Stimulated activated CD4-positive, alpha-beta T cell treated with anti-CD3 and anti-CD28 coated beads, Interleukin-15, amount 100 ng/mL, for 48 hours (primary cell): ENCODE data around the gene SBNO1.
"Not testable (repeated sequence)": the region's sequence is repeated elsewhere in the genome, so short reads cannot be mapped to it uniquely, and the experiment has no call there.

ENCODE experiments used
- DNase-seq, 2 donors: peaks; one replicate each; pipeline ENCODE4 v3.0.0-alpha.2; 2020; ENCODE audit warnings: low read depth in 2 of 2

SBNO1 gene

GRCh38 chr12:123270214-123271000, 94.2 kb downstream of the SBNO1 start:
- DNase-seq, result no peak

DNA sequence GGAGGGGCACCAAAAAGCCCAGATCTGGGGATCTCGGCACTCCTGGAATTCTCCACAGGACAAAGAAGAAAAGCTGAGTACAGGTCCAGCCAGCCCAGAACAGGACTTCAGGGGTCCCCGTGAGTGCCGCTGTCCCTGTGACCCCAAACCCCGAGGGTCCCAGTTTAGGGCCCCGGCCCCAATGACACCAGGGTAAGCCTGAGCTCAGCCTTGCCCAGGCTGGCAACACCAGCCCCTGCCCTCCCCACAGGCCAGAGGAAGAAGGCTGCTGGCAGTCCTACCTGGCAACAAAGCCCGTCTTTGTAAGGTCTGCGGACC, 94.8 kb downstream of the SBNO1 start:
- no peak for DNase-seq

DNA sequence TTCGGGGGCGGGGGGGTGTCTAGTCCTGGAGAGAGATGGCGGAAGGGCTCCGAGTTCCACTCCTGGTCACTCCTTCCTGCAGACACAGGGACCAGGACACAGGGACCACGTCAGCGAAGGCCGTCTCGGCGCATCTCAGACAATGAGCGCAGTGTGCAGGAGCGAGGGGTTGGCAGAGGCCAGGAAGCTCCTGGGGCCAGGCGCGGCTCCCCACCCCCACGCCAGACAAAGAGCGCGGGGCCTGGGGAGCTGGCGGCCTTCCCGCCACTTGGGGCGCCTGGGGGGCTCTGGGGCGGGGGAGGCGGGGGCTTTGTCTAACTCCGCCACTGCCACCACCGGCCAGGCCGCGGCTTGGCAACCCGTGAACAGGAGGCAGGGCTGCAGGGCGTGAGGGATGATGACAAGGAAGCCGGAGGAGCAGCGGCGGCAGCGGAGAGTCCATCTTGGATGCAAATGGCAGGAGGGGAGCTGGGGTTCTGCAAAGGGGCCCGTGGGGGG, 95.2 kb downstream of the SBNO1 start:
- DNase-seq, result no peak

DNA sequence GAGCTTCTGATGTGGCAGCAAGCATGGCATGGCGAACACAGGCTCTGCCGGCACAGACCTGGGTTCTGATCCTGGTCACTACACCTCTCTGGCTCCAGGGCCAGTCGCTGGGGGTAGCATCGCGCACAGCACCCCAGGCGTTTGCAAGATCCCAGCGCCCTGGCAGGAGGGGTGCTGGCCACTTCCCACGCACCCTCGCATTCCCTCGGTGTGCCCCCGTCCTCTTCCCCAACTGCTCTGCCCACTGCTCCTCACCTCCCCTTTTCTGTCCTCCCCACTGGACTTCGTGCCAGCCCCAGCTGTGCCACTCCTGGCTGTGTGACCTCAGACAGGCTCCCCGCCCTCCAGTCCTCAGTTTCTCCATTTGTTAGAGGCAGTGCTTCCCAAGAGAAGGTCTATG, 95.8 kb downstream of the SBNO1 start:
- no peak for DNase-seq

- no peak for DNase-seq
Measured at GRCh38 chr12:123267991-123268843, 96.4 kb downstream of the SBNO1 start.

DNA sequence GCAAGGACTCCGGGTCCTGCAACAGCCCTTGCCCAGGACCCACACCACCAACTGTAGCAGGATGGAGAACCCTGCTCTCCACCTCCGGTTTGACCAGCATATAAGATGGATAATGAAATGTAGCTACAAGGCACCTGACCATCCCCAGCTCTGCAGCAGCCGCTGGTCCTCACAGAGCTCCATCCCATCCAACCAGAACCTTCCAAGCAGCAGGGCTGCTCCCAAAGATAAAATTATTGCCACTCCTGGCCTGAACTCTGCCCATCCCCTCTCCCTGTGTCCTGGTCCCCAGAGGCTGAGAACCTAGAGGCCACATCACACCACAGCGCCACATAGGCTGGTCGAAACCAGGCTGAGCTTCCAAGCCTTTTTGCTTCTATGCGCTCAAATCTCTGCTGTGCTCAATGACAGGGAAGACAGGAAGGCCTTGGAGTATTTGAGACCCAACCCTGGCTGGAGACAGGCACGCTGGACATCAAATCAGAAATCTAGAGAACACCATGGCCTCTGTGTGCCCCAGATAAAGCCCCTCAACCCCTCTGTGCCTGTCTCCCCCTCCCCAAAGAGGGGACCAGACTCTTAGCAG, 97.2 kb downstream of the SBNO1 start:
- no peak for DNase-seq

GRCh38 chr12:123266679-123267277, 97.9 kb downstream of the SBNO1 start:
- no peak for DNase-seq

DNA sequence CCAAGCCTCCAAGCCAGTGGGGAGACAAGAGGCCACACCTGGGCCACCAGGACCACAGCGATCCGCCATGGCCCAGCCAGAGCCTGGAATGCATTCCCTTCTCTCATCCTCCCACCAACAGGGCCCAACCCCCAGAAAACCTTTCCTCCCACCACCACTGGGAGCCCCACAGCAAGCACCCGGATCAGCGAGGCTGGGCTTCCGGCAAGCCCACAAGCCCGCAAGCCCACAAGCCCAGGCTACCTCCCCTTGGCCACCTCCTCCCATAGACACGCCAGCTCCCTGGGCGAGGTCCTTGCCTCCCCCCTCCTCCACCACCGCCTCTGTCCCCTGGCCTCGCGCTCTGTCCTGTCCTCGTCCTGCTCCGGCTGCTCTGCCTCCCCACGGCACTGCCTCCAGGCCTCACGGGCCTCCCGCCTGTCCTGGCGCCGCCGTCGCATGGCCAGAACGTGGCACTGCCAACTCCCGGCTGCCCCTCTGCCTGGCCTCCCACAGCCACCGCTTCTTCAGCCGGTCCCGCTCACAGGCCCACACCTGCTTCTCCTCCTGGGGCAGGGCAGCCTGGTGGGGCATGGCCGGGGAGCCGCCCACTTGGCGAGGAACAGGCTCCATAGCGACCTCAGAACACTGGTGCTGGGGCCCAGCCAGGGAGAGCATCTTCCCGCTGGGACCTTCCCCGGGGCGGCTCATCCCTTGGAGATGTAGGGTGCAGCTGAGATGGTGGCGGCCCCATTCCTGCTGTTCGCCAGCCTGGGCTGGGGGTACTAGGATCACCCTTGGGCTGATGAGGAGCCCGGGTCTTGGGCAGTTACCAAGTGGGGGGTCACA, 98.6 kb downstream of the SBNO1 start:
- no peak for DNase-seq

DNA sequence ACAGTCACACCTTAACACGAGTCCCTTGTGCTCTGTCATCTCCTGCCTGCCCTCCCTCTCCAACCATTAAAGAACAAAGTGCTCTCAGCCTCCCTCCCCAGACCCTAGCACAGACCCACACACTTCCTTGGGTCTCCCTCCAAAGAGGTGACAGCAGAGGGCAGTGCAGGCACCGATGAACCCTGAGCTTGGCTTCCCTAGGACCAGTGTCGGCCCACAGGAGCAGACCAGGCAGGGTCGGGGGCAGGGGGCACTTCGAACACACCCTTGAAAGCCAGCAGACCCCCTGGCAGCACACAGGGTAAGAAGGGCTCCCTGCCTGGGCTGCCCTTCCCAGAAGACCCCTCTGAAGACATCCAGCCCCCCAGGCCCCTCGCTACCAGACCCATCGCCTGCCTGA, 100.0 kb downstream of the SBNO1 start:
- DNase-seq, result no peak

DNA sequence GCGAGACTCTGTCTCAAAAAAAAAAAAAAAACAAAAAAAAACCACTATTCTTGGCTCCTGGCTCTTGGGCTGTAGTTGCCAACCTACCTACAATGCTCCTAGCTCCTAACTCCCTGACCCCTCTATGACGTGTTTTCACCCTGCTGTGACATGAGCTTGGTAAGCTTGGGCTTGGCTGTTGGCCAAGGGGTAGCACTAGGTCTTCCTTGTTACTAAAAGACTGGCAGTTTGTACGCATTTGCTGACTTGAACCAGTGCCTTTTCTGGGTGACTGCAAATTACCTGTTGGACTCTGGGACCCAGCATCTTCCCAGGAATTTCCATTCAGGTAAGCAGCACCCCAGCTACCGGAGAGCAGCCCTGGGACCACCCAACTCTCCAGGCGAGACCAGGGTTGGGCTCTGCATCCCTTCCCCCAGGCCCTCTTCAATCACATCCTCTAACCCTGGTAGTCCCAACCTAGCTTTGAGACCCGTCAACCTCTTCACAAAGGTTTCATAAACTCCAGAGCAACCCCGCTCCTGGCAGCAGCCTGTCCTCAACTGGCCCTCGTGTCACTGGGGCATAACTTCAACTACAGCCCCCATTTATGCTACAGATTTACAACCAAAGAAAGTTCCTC, 101.3 kb downstream of the SBNO1 start:
- DNase-seq, result no peak

GRCh38 chr12:123261196-123261595, 103.5 kb downstream of the SBNO1 start:
- DNase-seq, result no peak

DNA sequence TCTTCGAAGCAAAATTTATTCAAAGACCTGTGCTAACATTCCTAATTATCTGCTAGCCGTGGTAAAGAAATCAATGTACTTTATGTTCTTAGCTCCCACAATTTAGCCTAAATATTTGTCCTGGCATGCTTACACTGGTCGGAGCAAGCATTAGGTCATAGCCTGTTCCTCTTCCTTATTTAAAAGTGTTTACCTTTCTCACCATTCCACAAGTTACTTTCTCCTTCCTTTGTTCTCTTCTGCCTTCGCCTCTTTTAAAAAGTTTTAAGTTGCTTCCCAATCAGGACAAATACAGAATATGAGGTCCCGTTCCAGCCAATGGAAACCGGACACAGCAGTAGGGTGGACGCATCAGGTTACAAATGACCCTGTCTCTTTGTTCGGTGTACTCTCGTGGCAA, 104.6 kb downstream of the SBNO1 start:
- DNase-seq, result no peak

DNA sequence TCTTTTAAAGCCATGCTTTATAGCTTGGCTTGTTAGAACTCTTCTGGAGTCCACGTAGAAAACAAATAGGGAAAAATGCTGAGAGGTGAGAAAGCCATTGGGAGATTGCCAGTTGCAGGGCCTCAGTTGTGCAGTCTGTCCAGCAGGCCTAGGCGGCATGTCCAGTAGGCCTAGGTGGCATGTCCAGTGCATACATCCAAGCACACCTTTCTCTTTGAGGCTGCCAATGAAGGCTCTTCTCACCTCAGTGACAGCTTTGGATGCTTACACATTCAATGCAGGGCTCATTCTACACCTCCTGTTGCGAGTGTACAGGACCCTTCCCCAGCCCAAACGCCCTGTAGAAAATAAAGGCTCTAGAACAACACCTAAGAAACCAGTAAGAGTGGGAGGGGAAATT, 106.1 kb downstream of the SBNO1 start:
- DNase-seq, result no peak

DNA sequence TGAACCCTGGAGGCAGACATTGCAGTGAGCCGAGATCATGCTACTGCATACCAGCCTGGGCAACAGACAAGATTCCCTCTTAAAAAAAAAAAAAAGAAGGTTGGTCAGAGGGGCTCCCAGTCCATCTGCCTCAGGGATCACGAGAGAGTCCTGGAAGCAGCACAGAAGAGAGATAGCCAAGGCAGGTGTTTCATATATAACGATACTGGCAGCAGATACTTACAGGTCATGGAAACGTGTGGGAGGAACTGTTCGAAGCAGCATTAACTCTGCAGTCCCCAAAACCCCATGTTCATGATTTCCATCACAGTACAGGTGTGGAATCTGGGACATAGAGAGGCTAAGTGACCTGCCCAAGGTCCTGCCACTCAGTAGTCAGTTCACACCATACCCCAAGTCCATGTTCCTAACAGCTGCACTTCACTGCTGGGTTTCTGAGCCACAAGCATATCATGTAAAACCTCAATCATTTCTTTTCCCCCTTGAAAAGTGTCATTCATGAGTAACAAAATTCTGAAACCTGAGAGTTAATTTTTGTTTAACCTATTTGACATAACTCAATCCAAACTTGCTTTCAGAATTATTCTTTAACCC, 109.7 kb downstream of the SBNO1 start:
- no peak for DNase-seq

DNA sequence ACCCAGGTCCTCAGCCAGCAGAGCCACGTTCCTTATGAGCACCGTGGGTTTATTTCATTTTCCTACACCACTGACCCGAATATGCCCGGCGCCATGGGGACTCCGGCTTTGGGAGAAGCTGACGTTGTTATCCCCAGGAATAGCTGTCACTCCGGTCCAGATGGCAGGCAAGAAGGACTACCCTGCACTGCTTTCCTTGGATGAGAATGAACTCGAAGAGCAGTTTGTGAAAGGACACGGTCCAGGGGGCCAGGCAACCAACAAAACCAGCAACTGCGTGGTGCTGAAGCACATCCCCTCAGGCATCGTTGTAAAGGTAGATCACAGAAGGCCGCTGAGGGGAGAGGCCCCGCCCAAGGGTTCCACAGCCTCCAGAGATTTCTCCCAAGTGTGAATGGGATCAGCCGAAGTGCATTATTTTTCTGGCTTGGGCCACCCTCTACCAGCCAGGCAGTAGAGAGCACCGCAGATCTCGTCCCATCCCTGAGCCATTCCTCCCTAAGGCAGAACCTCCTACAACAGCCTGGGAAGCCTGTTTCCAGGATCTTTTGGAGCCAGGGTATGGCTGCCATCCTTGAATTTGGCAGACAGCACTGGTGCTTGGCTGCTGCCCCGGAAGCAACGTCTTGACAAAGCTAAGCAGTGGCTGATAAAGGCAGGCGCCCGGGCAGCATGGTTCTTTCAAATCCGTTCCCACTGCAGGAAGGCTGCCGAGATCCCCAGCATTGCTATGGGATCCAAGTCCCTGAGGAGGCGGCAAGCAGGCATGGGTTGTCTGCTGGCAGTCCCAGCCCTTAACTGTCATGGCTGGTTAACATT, 110.8 kb downstream of the SBNO1 start:
- no peak for DNase-seq

DNA sequence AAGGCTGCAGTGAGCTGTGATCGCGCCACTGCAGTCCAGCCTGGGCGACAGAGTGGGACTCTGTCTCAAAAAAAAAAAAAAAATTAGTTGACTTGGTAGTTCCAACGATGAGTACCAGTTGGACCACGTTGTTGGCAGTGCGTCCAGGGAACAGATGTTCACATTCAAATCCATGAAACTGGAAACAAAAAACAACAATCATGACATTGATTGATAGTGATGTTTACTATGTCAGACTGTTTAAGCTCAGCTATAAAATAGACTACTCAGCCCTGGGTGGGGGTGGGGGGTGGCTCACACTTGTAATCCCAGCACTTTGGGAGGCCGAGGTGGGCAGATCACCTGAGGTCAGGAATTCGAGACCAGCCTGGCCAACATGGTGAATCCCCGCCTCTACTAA, 112.3 kb downstream of the SBNO1 start:
- not testable (repeated sequence) for DNase-seq

DNA sequence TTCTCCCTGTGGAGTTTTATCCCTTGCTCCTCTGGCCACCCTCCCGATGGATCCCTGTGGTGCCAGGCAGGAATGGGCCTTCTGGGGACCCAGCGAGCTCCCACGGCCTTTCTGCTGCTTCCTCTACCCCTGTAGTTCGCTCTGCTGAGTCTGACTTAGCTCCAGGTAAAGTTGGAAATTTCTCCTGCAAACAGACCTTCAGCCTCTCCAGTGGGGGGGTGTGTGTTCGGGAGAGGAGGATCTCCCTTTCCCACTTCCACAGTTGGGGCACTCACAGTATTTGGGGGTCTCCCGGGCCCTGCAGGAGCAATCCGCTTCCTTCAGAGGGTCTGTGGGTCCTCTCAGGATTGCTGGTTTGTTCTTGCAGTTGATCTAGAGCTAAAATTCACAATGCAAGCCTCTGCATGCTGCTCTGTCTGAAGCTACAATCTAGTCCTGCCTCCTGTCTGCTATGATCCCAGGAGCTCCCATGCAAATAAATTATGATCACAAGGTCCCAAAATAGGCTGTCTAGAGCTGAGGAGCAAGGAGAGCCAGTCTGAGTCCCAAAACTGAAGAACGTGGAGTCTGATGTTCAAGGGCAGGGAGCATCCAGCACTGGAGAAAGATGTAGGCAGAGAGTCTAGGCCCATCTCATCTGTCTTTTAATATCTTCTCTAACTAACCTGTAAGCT, 113.1 kb downstream of the SBNO1 start:
- no peak for DNase-seq

GRCh38 chr12:123250471-123251383, 113.9 kb downstream of the SBNO1 start:
- DNase-seq, result no peak
